Measurements from ENCODE around the gene C1orf21. TPM values are rescaled to one million over a fixed set of nuclear protein-coding genes. Genes with fewer than 3 reads are reported as not detected.
A peak's percentile ranks its signal among the peaks of the same experiment; 100 is the strongest.

The C1orf21 gene
- total RNA-seq, 2 donors from 2014 or later, result 68.1 to 81.1 TPM

DNA sequence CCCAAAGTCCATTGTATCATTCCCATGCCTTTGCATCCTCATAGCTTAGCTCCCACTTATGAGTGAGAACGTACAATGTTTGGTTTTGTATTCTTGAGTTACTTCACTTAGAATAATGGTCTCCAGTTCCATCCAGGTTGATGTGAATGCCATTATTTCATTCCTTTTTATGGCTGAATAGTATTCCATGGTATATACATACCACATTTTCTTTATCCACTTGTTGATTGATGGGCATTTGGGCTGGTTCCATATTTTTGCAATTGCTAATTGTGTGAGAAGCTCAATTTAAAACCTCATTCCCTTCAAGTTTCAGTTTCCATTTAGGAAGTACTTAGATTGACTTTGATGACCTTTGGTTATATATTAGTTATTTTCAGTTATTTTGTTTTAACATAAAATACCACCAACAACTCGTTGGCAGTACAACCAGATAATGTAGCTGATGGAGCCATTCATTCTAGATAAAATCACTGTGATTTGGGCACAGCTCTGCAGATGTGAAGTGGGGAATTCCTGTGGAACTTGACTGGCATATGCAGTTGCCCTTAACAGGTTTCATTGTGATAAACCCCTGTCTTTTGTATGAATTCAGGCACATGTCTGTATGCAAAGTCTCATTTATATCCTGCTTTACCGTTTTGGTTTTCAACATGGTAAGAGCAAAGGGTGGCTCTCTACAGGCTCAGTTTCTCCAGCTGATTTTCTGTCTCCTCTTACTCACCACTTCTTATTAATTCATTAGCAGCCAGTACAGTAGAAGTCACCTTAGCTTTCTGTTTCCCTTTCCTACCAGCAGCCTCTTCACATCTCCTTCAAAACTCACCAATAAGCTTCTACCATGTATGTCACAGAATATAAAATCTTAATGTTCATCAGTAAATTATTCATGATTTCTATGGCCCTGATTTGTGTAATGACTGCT is 170.9 kb downstream of the C1orf21 start:
- intact Hi-C loops (cut with DNase I), result no loop called here

GRCh38 chr1:184558691-184559090 is 171.9 kb downstream of the C1orf21 start:
- no peaks in the 10 kb centered on the region for H3K9me3 ChIP-seq
- H3K4me1 ChIP-seq, result no peaks in the 10 kb centered on the region
- TF ChIP-seq, protein P1, sequence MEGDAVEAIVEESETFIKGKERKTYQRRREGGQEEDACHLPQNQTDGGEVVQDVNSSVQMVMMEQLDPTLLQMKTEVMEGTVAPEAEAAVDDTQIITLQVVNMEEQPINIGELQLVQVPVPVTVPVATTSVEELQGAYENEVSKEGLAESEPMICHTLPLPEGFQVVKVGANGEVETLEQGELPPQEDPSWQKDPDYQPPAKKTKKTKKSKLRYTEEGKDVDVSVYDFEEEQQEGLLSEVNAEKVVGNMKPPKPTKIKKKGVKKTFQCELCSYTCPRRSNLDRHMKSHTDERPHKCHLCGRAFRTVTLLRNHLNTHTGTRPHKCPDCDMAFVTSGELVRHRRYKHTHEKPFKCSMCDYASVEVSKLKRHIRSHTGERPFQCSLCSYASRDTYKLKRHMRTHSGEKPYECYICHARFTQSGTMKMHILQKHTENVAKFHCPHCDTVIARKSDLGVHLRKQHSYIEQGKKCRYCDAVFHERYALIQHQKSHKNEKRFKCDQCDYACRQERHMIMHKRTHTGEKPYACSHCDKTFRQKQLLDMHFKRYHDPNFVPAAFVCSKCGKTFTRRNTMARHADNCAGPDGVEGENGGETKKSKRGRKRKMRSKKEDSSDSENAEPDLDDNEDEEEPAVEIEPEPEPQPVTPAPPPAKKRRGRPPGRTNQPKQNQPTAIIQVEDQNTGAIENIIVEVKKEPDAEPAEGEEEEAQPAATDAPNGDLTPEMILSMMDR (IDR thresholded peaks at IDR 0.05), result no peak
- no peaks in the 10 kb centered on the region for H3K36me3 ChIP-seq
- intact Hi-C loops (cut with DNase I), result no loop called here
- no peaks in the 10 kb centered on the region for H3K27me3 ChIP-seq
- no peak overlapping the region for H3K4me3 ChIP-seq
- no peak overlapping the region for H3K9ac ChIP-seq (ENCODE audit: low read depth in 2 of 2, low read length in 2 of 2)
- DNase-seq, result no peak
- no peak overlapping the region for H3K27ac ChIP-seq

More for the DNA sequence above, 170.9 kb downstream of the C1orf21 start:
- no peak overlapping the region for H3K27ac ChIP-seq
- DNase-seq, result no peak
- H3K9me3 ChIP-seq, result no peaks in the 10 kb centered on the region
- H3K9ac ChIP-seq (ENCODE audit: low read depth in 2 of 2, low read length in 2 of 2), result no peak overlapping the region
- H3K27me3 ChIP-seq, result no peaks in the 10 kb centered on the region
- H3K36me3 ChIP-seq, result no peaks in the 10 kb centered on the region
- H3K4me1 ChIP-seq, result no peaks in the 10 kb centered on the region
- TF ChIP-seq, protein P1 (IDR thresholded peaks at IDR 0.05), result no peak
- H3K4me3 ChIP-seq, result no peak overlapping the region

DNA sequence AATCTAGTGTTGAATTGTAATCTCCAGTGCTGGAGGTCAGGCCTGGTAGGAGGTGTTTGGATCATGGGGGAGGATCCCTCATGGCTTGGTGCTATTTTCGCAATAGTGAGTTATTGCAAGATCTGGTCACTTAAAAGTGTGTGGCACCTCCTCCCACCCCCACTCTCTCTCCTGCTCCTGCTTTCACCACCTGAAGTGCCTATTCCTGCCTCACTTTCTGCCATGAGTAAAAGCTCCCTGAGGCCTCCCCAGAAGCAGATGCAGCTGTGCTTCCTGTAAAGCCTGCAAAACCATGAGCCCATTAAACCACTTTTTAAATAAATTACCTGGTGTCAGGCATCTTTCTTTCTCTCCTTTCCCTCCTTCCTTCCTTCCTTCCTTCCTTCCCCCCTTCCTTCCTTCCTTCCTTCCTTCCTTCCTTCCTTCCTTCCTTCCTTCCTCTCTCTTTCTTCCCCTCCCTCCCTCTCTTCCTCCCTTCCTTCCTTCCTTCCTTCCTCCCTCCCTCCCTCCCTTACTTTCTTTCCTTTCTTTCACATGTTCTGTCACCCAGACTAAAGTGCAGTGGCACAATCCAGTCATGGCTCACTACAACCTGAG is 172.4 kb downstream of the C1orf21 start:
- no peaks in the 10 kb centered on the region for H3K9me3 ChIP-seq
- TF ChIP-seq, protein P1 (IDR thresholded peaks at IDR 0.05), result no peak
- DNase-seq, result no peak
- intact Hi-C loops (cut with DNase I), result no loop called here
- H3K36me3 ChIP-seq, result no peaks in the 10 kb centered on the region
- H3K9ac ChIP-seq (ENCODE audit: low read depth in 2 of 2, low read length in 2 of 2), result no peak overlapping the region
- H3K4me1 ChIP-seq, result no peaks in the 10 kb centered on the region
- H3K27me3 ChIP-seq, result no peaks in the 10 kb centered on the region
- no peak overlapping the region for H3K27ac ChIP-seq
- H3K4me3 ChIP-seq, result no peak overlapping the region

GRCh38 chr1:184562806-184563205 is 176.0 kb downstream of the C1orf21 start:
- Histone ChIP-seq H3K27me3 (no peaks in the 10 kb centered on the region), H3K27ac (no peak overlapping the region), H3K4me3 (no peak overlapping the region), H3K4me1 (no peaks in the 10 kb centered on the region), H3K9ac (ENCODE audit: low read depth in 2 of 2, low read length in 2 of 2) (no peak overlapping the region), H3K9me3 (no peaks in the 10 kb centered on the region), H3K36me3 (no peaks in the 10 kb centered on the region)
- intact Hi-C loops (cut with DNase I), result loop anchor here (5.0 to 10.0 kb wide), 2 partner anchors 92 to 486 kb away; no protein-coding TSS in a partner anchor
- TF ChIP-seq, protein P1 (IDR thresholded peaks at IDR 0.05), result no peak
- no peak for DNase-seq

DNA sequence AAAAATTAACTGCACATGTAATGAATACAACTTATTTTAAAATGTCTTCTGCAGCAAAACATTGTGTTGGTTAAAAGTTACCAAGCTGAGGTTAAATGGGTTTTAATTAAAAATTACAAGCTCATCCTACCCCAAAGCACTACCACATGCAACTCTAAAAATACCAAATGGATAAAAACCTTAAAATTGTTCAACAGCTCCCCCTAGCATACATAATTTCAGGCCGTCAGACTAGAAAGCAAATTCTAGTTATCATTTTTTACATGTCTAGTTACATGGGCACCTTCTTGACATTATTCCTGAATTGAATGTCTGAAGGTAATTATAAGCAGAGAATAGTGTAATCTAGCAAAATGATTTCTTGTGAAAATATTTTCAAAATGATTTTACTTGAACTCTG is 176.5 kb downstream of the C1orf21 start:
- no peak for DNase-seq
- Histone ChIP-seq H3K9ac (ENCODE audit: low read depth in 2 of 2, low read length in 2 of 2) (no peak overlapping the region), H3K4me3 (no peak overlapping the region), H3K36me3 (no peaks in the 10 kb centered on the region), H3K27me3 (no peaks in the 10 kb centered on the region), H3K27ac (no peak overlapping the region), H3K9me3 (no peaks in the 10 kb centered on the region), H3K4me1 (peaks cover under 1% of the 10 kb centered on the region)
- TF ChIP-seq, protein P1 (IDR thresholded peaks at IDR 0.05), result peak; percentile 46
- intact Hi-C loops (cut with DNase I), result loop anchor here (5.0 to 10.0 kb wide), 2 partner anchors 91 to 486 kb away; no protein-coding TSS in a partner anchor
